GM19397 (cell line): Measurements from ENCODE around the gene NTS.

Source experiments
- ATAC-seq: cut with Tn5 transposase; IDR thresholded peaks from one replicate; pipeline ENCODE4 v1.9.1; 2021; ENCODE audit warnings: mild to moderate bottlenecking, moderate library complexity; ENCODE audit not compliant: unreplicated experiment

The NTS gene

GRCh38 chr12:85920324-85920947 is 46.3 kb downstream of the NTS start:
- no peak for ATAC-seq

GRCh38 chr12:85923767-85924331 is 49.8 kb downstream of the NTS start:
- ATAC-seq: no peak

- ATAC-seq: no peak
These were observed 53.1 kb downstream of the NTS start for GRCh38 chr12:85927166-85927565.
